Endothelial cell of umbilical vein (primary cell): ENCODE data around the gene TMEM45B. TPM values are rescaled to one million over a fixed set of nuclear protein-coding genes. Genes with fewer than 3 reads are reported as not detected.
"Not testable (repeated sequence)": the region's sequence is repeated elsewhere in the genome, so short reads cannot be mapped to it uniquely, and the experiment has no call there.

Experiments
- BruUV-seq: library from RNA; stranded (reverse); fragments of 400-500 nt; replicated peaks from 2 replicates; lab custom pipeline; 2021; lab: Mats Ljungman, UMichigan
- CTCF ChIA-PET: fragments of 300-600, 350-600 bp; sonication (Branson Sonifier 250); formaldehyde crosslinking; loops from one replicate; lab custom pipeline; 2021; ENCODE audit warnings: antibody characterized with exemption, inconsistent platforms; lab: Charles Lee
- POLR2A ChIA-PET: fragments of 300-600, 350-600 bp; sonication (Branson Sonifier 250); formaldehyde crosslinking; loops from one replicate; lab custom pipeline; 2021; ENCODE audit warnings: antibody characterized with exemption, inconsistent platforms; lab: Charles Lee
- DNase-seq: peaks from one replicate; pipeline ENCODE4 v3.0.0-alpha.2; 2011; ENCODE audit warnings: low read depth, low spot score
- FAIRE-seq: peaks from 2 replicates; lab custom pipeline; 2011; peaks lifted over from hg19 to GRCh38; lab: Jason Lieb, UNC
- H2AFZ ChIP-seq: 2 replicates; pipeline ENCODE4 v1.6.0; 2012; ENCODE audit warnings: low read depth, low read length, control low read depth, inconsistent platforms
- H3K27ac ChIP-seq: 2 replicates; pipeline ENCODE4 v1.5.1; 2011; ENCODE audit warnings: low read depth, mild to moderate bottlenecking, control low read depth, low read length, moderate library complexity; ENCODE audit not compliant: insufficient read depth
- H3K27me3 ChIP-seq, 2 experiments: 2 replicates each; pipeline versions ENCODE4 v1.6.0 to v1.6.1; 2011; ENCODE audit warnings: low read length in 2 of 2, mixed read lengths in 1 of 2; ENCODE audit not compliant: control insufficient read depth in 2 of 2, insufficient read depth in 2 of 2
- H3K36me3 ChIP-seq, 2 experiments: 2 replicates in 1 of 2; 3 replicates in 1 of 2; pipeline ENCODE4 v1.5.1; 2011; ENCODE audit warnings: low read length in 2 of 2, mild to moderate bottlenecking in 1 of 2, moderate library complexity in 1 of 2; ENCODE audit not compliant: control insufficient read depth in 2 of 2, insufficient read depth in 2 of 2; ENCODE audit errors: extremely low read depth in 1 of 2
- H3K4me1 ChIP-seq: 3 replicates; pipeline ENCODE4 v1.5.1; 2011; ENCODE audit warnings: mild to moderate bottlenecking, low read length; ENCODE audit not compliant: control insufficient read depth, insufficient read depth; ENCODE audit errors: extremely low read depth
- H3K4me2 ChIP-seq: 2 replicates; pipeline ENCODE4 v1.6.1; 2011; ENCODE audit warnings: low read length, control low read depth, mixed read lengths; ENCODE audit not compliant: insufficient read depth
- H3K4me3 ChIP-seq, 3 experiments: fragments of 200-600 bp in 1 of 3; sonication (generic), shearing (Covaris generic) in 1 of 3; replicated peaks in 1 of 3; 2 replicates each; pipeline ENCODE4 v1.5.1; 2011 to 2016; ENCODE audit warnings: control low read depth in 3 of 3, low read length in 3 of 3, mild to moderate bottlenecking in 2 of 3, inconsistent platforms in 1 of 3, low read depth in 1 of 3, moderate library complexity in 1 of 3; ENCODE audit not compliant: insufficient read depth in 1 of 3
- H3K79me2 ChIP-seq: 2 replicates; pipeline ENCODE4 v1.6.0; 2012; ENCODE audit warnings: low read length, inconsistent platforms; ENCODE audit not compliant: control insufficient read depth, insufficient read depth
- H3K9ac ChIP-seq: replicated peaks from 2 replicates; pipeline ENCODE3; 2011; ENCODE audit warnings: low read length, control low read depth; ENCODE audit not compliant: insufficient read depth; ENCODE audit errors: extremely low read depth
- H3K9me1 ChIP-seq: replicated peaks from 3 replicates; pipeline ENCODE4 v1.6.0; 2011; ENCODE audit warnings: mild to moderate bottlenecking, low read length; ENCODE audit not compliant: control insufficient read depth, insufficient read depth; ENCODE audit errors: extremely low read depth
- H3K9me3 ChIP-seq: replicated peaks from 2 replicates; pipeline ENCODE4 v1.5.1; 2012; ENCODE audit warnings: low read length, inconsistent platforms; ENCODE audit not compliant: control insufficient read depth, insufficient read depth
- H4K20me1 ChIP-seq: replicated peaks from 2 replicates; pipeline ENCODE3; 2011; ENCODE audit warnings: mild to moderate bottlenecking, low read length; ENCODE audit not compliant: control insufficient read depth, insufficient read depth; ENCODE audit errors: extremely low read depth
- CTCF ChIP-seq, 2 donors: IDR thresholded peaks; 1 replicate in 1 of 2; 2 replicates in 1 of 2; pipeline ENCODE4 v1.5.1; 2011; ENCODE audit warnings: low read length in 2 of 2, mild to moderate bottlenecking in 2 of 2, moderate library complexity in 2 of 2, control low read depth in 1 of 2, inconsistent platforms in 1 of 2, low read depth in 1 of 2; ENCODE audit not compliant: insufficient read depth in 1 of 2; ENCODE audit errors: extremely low read depth in 1 of 2
- EZH2 ChIP-seq: IDR thresholded peaks from 2 replicates; pipeline ENCODE4 v1.6.1; 2012; ENCODE audit warnings: borderline replicate concordance, low read depth, mild to moderate bottlenecking, moderate library complexity, low read length, inconsistent platforms; ENCODE audit not compliant: severe bottlenecking
- FOS ChIP-seq: IDR thresholded peaks from 2 replicates; pipeline ENCODE4 v1.6.1; 2011; ENCODE audit warnings: mild to moderate bottlenecking, low read length, moderate library complexity, borderline replicate concordance; ENCODE audit not compliant: insufficient read depth
- GATA2 ChIP-seq: IDR thresholded peaks from 2 replicates; pipeline ENCODE4 v1.7.0; 2011; ENCODE audit warnings: low read depth, mild to moderate bottlenecking, moderate library complexity, mixed read lengths, low read length; ENCODE audit not compliant: insufficient read length, insufficient read depth
- JUN ChIP-seq: IDR thresholded peaks from 2 replicates; pipeline ENCODE4 v1.6.1; 2011; ENCODE audit warnings: borderline replicate concordance, low read depth; ENCODE audit not compliant: insufficient read length, insufficient read depth
- MAX ChIP-seq: IDR thresholded peaks from 2 replicates; pipeline ENCODE4 v1.6.1; 2011; ENCODE audit not compliant: insufficient read depth, insufficient read length
- MYC ChIP-seq: IDR thresholded peaks from one replicate; pipeline ENCODE4 v1.6.1; 2011; ENCODE audit warnings: mild to moderate bottlenecking, low read depth, low read length
- POLR2A ChIP-seq: IDR thresholded peaks from 2 replicates; pipeline ENCODE4 v1.6.1; 2012; ENCODE audit warnings: low read depth, mild to moderate bottlenecking, control low read depth, low read length
- POLR2AphosphoS5 ChIP-seq: IDR thresholded peaks from 2 replicates; pipeline ENCODE4 v1.6.1; 2012; ENCODE audit warnings: low read depth, mild to moderate bottlenecking, control low read depth, low read length, moderate library complexity; ENCODE audit not compliant: insufficient read depth
- dilution Hi-C: fragments of 300-500 bp; cut with MboI; formaldehyde crosslinking; loops from one replicate; pipeline ENCODE4 v1.15.0; 2019; ENCODE audit warnings: low sequenced_read_pairs; ENCODE audit not compliant: extremely low pct_ligation_motif_present
- intact Hi-C: fragments of 100-400 bp; cut with micrococcal nuclease; formaldehyde crosslinking; loops from one replicate; pipeline ENCODE4 v1.10.0; 2022
- polyA plus RNA-seq, 4 experiments: library from polyadenylated mRNA; depleted of rRNA in 3 of 4; stranded (reverse) in 3 of 4; unstranded in 1 of 4; fragments of >200 nt; gene quantifications; 2 replicates each; pipeline versions ENCODE4 v1.2.1 to v1.2.3, GENCODE V29; 2011 to 2012; ENCODE audit warnings: missing spikeins in 1 of 4
- total RNA-seq: library from RNA; stranded (reverse); gene quantifications from 2 replicates; pipeline ENCODE4 v1.2.3, GENCODE V29; 2021

Gene TMEM45B
- total and polyA plus RNA-seq, 2 donors (not counting 3 experiments of a cell fraction or from before 2014, with no cell fraction given) = 0.08 TPM; not detected in 1

- H3K36me3 ChIP-seq = no peaks in the 10 kb centered on the region
- no peak for TF ChIP-seq GATA2
- TF ChIP-seq FOS = no peak
- TF ChIP-seq POLR2A = no peak
- no peak for TF ChIP-seq CTCF (IDR thresholded peaks at IDR 0.05; ENCODE audit: extremely low read depth in 1 of 2, insufficient read depth in 1 of 2, low read depth in 1 of 2, low read length in 2 of 2)
- TF ChIP-seq EZH2 = no peak
- no peak for TF ChIP-seq MYC
- TF ChIP-seq MAX = no peak
- no peak for TF ChIP-seq POLR2AphosphoS5
- TF ChIP-seq JUN = no peak
- dilution Hi-C loops = no loop called here
- H3K9me3 ChIP-seq = no peaks in the 10 kb centered on the region
- no peak overlapping the region for H2AFZ ChIP-seq
- no peaks in the 10 kb centered on the region for H4K20me1 ChIP-seq
- H3K79me2 ChIP-seq = no peaks in the 10 kb centered on the region
- BruUV-seq = no TSS peak
- H3K4me2 ChIP-seq = no peak overlapping the region
- POLR2A ChIA-PET = no interaction called here
- no peaks in the 10 kb centered on the region for H3K4me1 ChIP-seq
- CTCF ChIA-PET = no interaction called here
- no peaks in the 10 kb centered on the region for H3K27me3 ChIP-seq
- H3K9ac ChIP-seq = no peak overlapping the region
- H3K9me1 ChIP-seq = no peaks in the 10 kb centered on the region
- DNase-seq (no peak), FAIRE-seq (no peak)
- no peak overlapping the region for H3K27ac ChIP-seq
- no peak overlapping the region for H3K4me3 ChIP-seq
- intact Hi-C loops = no loop called here
Observed at GRCh38 chr11:129846508-129847335, 31.1 kb downstream of the TMEM45B start.

GRCh38 chr11:129847361-129847760 is 31.7 kb downstream of the TMEM45B start:
- H3K36me3 ChIP-seq, H2AFZ ChIP-seq, H3K79me2 ChIP-seq, BruUV-seq, H3K9me3 ChIP-seq, H3K4me1 ChIP-seq, dilution Hi-C loops, H3K4me2 ChIP-seq, H3K27me3 ChIP-seq, intact Hi-C loops, H3K9ac ChIP-seq, FAIRE-seq, DNase-seq, H3K9me1 ChIP-seq, H3K27ac ChIP-seq, H3K4me3 ChIP-seq, POLR2A ChIA-PET, H4K20me1 ChIP-seq, CTCF ChIA-PET: not testable (repeated sequence)
